HepG2 (cell line): Measurements from ENCODE around the gene MARF1. TPM values are rescaled to one million over a fixed set of nuclear protein-coding genes. Genes with fewer than 3 reads are reported as not detected.
A peak's percentile ranks its signal among the peaks of the same experiment; 100 is the strongest.

ENCODE experiments used
- ARID4A ChIP-seq: sonication (generic); formaldehyde crosslinking; IDR thresholded peaks from 2 replicates; pipeline ENCODE4 v1.5.0; 2020; ENCODE audit warnings: mild to moderate bottlenecking, missing genetic modification reagents, borderline replicate concordance
- CREB1 ChIP-seq, 2 experiments: fragments of 450-650 bp in 1 of 2; IDR thresholded peaks; 2 replicates each; pipeline ENCODE4 v1.6.1; 2016 to 2017; ENCODE audit warnings: control low read depth in 1 of 2, mild to moderate bottlenecking in 1 of 2, missing compliant biosample characterization in 1 of 2, missing genetic modification characterization in 1 of 2
- MXI1 ChIP-seq: IDR thresholded peaks from 3 replicates; pipeline ENCODE4 v1.6.1; 2012; ENCODE audit warnings: low read depth, low read length, inconsistent platforms, borderline replicate concordance
- NR2F6 ChIP-seq, 2 experiments: IDR thresholded peaks; 2 replicates each; pipeline ENCODE4 v1.6.1; 2016; ENCODE audit warnings: antibody characterized with exemption in 1 of 2, mild to moderate bottlenecking in 1 of 2
- PHF8 ChIP-seq: sonication (generic); formaldehyde crosslinking; IDR thresholded peaks from 2 replicates; pipeline ENCODE4 v1.5.0; 2020; ENCODE audit warnings: missing genetic modification reagents
- POLR2A ChIP-seq, 2 experiments: IDR thresholded peaks; 2 replicates each; pipeline ENCODE4 v1.6.1; 2011; ENCODE audit warnings: low read depth in 2 of 2, low read length in 2 of 2, mild to moderate bottlenecking in 1 of 2, moderate library complexity in 1 of 2; ENCODE audit not compliant: insufficient read depth in 1 of 2
- RELA ChIP-seq: sonication (generic); formaldehyde crosslinking; IDR thresholded peaks from 2 replicates; pipeline ENCODE4 v1.4.0; 2020; ENCODE audit warnings: missing genetic modification reagents
- SALL1 ChIP-seq: sonication (generic); formaldehyde crosslinking; IDR thresholded peaks from 2 replicates; pipeline ENCODE4 v1.8.0; 2022; ENCODE audit warnings: mild to moderate bottlenecking, missing genetic modification reagents
- SALL2 ChIP-seq: sonication (generic); formaldehyde crosslinking; IDR thresholded peaks from 2 replicates; pipeline ENCODE4 v1.8.1; 2023; ENCODE audit warnings: mild to moderate bottlenecking, missing genetic modification reagents, inconsistent platforms
- SP140L ChIP-seq: sonication (generic); formaldehyde crosslinking; IDR thresholded peaks from 2 replicates; pipeline ENCODE4 v1.4.0; 2020; ENCODE audit warnings: missing genetic modification reagents, borderline replicate concordance
- TBL1XR1 ChIP-seq: fragments of 150-350 bp; IDR thresholded peaks from 2 replicates; pipeline ENCODE4 v1.6.1; 2014; ENCODE audit warnings: borderline replicate concordance, low read length; ENCODE audit not compliant: partially characterized antibody
- ZFAT ChIP-seq: sonication (generic); formaldehyde crosslinking; conservative IDR thresholded peaks from 2 replicates; pipeline ENCODE4 v1.8.1; 2023; ENCODE audit warnings: missing genetic modification reagents, inconsistent platforms
- ZNF101 ChIP-seq: sonication (generic); formaldehyde crosslinking; IDR thresholded peaks from 2 replicates; pipeline ENCODE4 v1.4.0; 2020; ENCODE audit warnings: mild to moderate bottlenecking, low read depth, missing genetic modification reagents, borderline replicate concordance
- ZNF138 ChIP-seq: sonication (generic); formaldehyde crosslinking; IDR thresholded peaks from 2 replicates; pipeline ENCODE4 v1.5.0; 2020; ENCODE audit warnings: mild to moderate bottlenecking, low read depth, missing genetic modification reagents
- ZNF230 ChIP-seq: sonication (generic); formaldehyde crosslinking; IDR thresholded peaks from 2 replicates; pipeline ENCODE4 v1.4.0; 2020; ENCODE audit warnings: mild to moderate bottlenecking, missing genetic modification reagents
- ZNF382 ChIP-seq: sonication (generic); formaldehyde crosslinking; IDR thresholded peaks from 2 replicates; pipeline ENCODE4 v1.5.0; 2020; ENCODE audit warnings: missing genetic modification reagents, mild to moderate bottlenecking, borderline replicate concordance
- ZNF616 ChIP-seq: sonication (generic); formaldehyde crosslinking; IDR thresholded peaks from 2 replicates; pipeline ENCODE4 v1.5.0; 2020; ENCODE audit warnings: low read depth, mild to moderate bottlenecking, missing genetic modification reagents
- ZNF720 ChIP-seq: sonication (generic); formaldehyde crosslinking; IDR thresholded peaks from 2 replicates; pipeline ENCODE4 v1.4.0; 2020; ENCODE audit warnings: missing genetic modification reagents
- polyA plus RNA-seq, 8 experiments: library from polyadenylated mRNA; depleted of rRNA in 3 of 8; stranded (reverse) in 7 of 8; unstranded in 1 of 8; fragments of >200 nt; fragmentation: Illumina TruSeq in 4 of 8; extraction: Trizol in 4 of 8; gene quantifications; 2 replicates each; pipeline versions ENCODE4 v1.2.1 to v1.2.3, GENCODE V29; 2011 to 2016; ENCODE audit warnings: low read depth in 4 of 8, missing spikeins in 1 of 8, mixed read lengths in 1 of 8; ENCODE audit not compliant: insufficient read depth in 1 of 8
- total RNA-seq, 5 experiments: library from RNA; depleted of rRNA; stranded (reverse); fragments of >200 nt; fragmentation: Illumina TruSeq; extraction: Trizol; gene quantifications; 2 replicates each; pipeline ENCODE4 v1.2.3, GENCODE V29; 2016; ENCODE audit warnings: low read depth in 1 of 5
- TF ChIP-seq, protein P1 (sequence below): sonication (generic); formaldehyde crosslinking; IDR thresholded peaks from 2 replicates; pipeline ENCODE4 v1.5.0; 2020; ENCODE audit warnings: missing genetic modification reagents
- TF ChIP-seq, protein P2 (sequence below): IDR thresholded peaks from 2 replicates; pipeline ENCODE4 v1.6.1; 2016

Gene MARF1
- total and polyA plus RNA-seq, 2 of the 13 experiments (the other 11 are each of a cell fraction or from before 2014, with no cell fraction given) = 8.7 to 20.7 TPM

DNA sequence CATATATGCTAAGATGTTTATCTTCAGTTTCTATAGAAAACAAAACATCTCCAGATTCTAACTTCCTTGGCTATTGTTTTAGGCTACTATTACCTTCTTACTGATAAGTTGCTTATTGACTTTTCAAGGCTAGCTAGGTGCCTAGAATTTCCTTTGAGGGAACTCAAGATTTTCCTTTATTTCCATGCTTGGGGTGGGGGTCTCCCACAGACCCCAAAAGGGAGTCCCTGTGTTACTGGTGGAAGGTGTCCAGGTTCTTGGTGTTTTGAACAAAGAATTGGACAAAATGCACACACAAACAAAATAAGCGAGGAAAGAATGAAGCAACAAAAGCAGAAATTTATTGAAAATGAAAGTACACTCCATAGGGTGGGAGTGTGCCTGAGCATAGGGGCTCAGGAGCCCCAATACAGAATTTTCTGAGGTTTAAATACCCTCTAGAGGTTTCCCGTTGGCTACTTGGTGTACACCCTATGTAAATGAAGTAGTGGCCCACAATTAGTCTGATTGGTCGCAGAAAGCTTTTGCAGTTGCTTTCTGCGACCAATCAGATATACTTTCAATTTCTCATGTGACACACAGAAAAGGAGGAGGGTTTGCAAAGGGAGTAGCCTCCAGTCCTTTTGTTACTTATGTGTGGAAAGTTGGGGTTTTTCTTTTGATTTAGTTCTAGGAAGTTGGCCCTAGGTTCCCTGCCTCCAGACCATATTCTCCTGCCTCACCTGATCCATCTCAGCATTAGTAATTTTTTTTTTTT is 67.5 kb downstream of the MARF1 start (continued):
- TF ChIP-seq ARID4A (CRISPR knock-in tag) (no peak), ZNF382 (no peak), TBL1XR1 (no peak), CREB1 (IDR thresholded peaks at IDR 0.05) (no peak), CREB1 (CRISPR knock-in tag; IDR thresholded peaks at IDR 0.05) (peak; percentile 39), SP140L (CRISPR knock-in tag) (no peak), ZNF616 (CRISPR knock-in tag) (no peak), SALL2 (no peak), NR2F6 (IDR thresholded peaks at IDR 0.05) (no peak), NR2F6 (CRISPR knock-in tag; IDR thresholded peaks at IDR 0.05) (no peak), ZNF230 (CRISPR knock-in tag) (peak; percentile 3; the same call in 1 of the 2 replicates), MXI1 (peak; percentile 14; the same call in 1 of the 3 replicates), ZNF101 (no peak), RELA (CRISPR knock-in tag) (no peak), ZFAT (CRISPR knock-in tag) (no peak), POLR2A (IDR thresholded peaks at IDR 0.05; ENCODE audit: insufficient read depth in 1 of 2, low read depth in 2 of 2, low read length in 2 of 2) (peak; percentile 59 to 73; a peak in 2 of 4 replicates), SALL1 (CRISPR knock-in tag) (no peak), ZNF138 (CRISPR knock-in tag) (no peak), PHF8 (peak; percentile 40; the same call in 1 of the 2 replicates), ZNF720 (no peak)
- TF ChIP-seq, protein P1, sequence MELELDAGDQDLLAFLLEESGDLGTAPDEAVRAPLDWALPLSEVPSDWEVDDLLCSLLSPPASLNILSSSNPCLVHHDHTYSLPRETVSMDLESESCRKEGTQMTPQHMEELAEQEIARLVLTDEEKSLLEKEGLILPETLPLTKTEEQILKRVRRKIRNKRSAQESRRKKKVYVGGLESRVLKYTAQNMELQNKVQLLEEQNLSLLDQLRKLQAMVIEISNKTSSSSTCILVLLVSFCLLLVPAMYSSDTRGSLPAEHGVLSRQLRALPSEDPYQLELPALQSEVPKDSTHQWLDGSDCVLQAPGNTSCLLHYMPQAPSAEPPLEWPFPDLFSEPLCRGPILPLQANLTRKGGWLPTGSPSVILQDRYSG (CRISPR knock-in tag) = 0 out of 2 replicates have a peak, but pooled peaks have one; percentile 11
- TF ChIP-seq, protein P2, sequence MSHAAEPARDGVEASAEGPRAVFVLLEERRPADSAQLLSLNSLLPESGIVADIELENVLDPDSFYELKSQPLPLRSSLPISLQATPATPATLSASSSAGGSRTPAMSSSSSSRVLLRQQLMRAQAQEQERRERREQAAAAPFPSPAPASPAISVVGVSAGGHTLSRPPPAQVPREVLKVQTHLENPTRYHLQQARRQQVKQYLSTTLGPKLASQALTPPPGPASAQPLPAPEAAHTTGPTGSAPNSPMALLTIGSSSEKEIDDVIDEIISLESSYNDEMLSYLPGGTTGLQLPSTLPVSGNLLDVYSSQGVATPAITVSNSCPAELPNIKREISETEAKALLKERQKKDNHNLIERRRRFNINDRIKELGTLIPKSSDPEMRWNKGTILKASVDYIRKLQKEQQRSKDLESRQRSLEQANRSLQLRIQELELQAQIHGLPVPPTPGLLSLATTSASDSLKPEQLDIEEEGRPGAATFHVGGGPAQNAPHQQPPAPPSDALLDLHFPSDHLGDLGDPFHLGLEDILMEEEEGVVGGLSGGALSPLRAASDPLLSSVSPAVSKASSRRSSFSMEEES = 0 out of 2 replicates have a peak, but pooled peaks have one; percentile 39
